GM19324 (cell line): Measurements from ENCODE around the gene ACVRL1.
"Not testable (repeated sequence)": the region's sequence is repeated elsewhere in the genome, so short reads cannot be mapped to it uniquely, and the experiment has no call there.

Experiments
- ATAC-seq: cut with Tn5 transposase; IDR thresholded peaks from one replicate; pipeline ENCODE4 v1.9.1; 2021; ENCODE audit warnings: mild to moderate bottlenecking, moderate library complexity; ENCODE audit not compliant: unreplicated experiment, low FRiP score

Gene ACVRL1

DNA sequence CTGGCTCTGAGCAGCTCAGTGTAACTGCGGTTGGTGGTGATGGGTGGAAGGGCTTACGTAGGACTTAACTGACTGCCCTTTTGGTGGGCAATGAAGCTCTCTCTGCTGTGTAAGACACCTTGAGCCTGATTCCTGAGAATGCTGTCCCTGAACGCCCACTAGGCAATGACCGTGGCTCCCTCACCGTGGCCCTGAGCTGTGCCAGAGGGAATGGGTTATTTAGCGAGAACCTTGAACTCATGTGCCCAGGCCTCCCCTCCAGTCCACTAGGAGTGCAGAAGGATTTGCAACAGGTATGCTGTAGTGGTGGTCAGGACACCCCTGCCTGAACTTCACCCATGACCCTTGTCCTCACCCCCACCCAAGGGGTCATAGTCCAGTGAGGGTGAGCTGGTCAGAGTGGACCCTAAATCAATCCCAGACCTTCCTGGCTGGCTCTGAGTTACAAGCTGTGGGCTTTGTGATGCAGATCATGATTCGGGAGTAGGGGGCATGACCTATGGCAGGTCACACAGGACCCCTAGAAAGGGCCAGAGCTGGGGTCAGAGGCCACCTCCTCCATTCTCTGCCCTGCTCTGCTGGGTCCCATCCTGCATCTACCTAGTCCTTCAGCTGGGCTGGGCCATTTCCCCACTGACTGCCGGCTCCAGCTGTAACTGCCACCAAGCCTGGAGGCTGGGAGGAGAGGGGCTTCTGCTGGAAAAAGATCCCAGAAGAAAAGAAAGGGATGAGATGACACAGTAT, 33.9 kb upstream of the ACVRL1 start:
- no peak for ATAC-seq

DNA sequence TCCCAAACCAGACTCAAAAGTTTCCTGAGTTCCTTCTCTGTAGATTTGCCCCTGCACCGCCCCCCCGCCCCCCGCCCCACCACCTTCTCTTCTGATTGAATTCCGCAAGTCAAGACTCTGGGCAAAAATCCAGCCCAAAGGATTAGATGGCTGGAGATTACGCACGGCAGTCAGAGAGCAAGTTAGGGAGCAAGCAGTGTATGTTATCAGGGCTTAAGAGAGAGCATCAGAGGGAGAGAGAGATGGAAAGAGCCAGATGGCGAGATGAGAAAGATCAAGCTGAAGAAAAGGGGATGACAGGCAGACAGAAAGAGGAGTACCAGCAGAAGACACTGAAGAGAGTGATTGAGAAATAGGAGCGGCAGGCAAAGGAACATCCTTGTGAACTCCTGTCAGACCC, 33.3 kb upstream of the ACVRL1 start:
- ATAC-seq = no peak

- no peak for ATAC-seq
Observed at GRCh38 chr12:51874486-51874885, 32.8 kb upstream of the ACVRL1 start.

DNA sequence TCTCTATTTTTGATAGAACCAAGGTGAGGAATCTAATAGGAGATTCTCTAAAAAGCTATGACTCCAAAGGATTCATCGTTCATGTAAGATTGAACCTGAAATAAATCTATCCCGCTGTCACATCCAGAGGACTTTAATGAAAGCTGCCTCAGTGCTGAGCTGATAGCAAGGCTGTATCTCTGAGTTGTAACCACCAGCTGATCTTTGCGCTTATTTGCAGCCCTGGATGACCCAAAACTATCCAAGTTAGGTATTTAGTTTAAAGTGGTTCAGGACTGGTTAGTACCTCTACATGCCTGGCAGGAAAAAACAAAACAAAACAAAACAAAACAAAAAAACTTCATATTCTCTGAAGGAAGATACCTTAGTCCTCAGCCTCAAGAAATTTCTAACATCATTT, 28.2 kb upstream of the ACVRL1 start:
- no peak for ATAC-seq

DNA sequence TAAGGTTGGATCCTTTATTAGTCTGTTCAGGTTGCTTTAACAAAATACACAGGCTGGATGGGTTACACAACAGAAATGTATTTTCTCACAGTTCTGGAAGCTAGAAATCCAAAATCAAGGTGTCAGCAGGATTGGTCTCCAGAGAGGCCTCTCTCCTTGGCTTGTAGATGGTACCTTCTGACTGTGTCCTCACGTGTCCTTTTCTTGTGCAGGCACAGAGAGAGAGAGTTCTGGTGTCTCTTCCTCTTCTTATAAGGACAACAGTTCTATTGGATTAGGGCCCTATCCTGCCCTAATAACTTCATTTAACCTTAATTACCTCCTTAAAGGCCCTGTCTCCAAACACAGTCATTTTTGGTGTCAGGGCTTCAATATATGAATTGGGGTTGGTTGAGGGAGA, 24.0 kb upstream of the ACVRL1 start:
- ATAC-seq = no peak

DNA sequence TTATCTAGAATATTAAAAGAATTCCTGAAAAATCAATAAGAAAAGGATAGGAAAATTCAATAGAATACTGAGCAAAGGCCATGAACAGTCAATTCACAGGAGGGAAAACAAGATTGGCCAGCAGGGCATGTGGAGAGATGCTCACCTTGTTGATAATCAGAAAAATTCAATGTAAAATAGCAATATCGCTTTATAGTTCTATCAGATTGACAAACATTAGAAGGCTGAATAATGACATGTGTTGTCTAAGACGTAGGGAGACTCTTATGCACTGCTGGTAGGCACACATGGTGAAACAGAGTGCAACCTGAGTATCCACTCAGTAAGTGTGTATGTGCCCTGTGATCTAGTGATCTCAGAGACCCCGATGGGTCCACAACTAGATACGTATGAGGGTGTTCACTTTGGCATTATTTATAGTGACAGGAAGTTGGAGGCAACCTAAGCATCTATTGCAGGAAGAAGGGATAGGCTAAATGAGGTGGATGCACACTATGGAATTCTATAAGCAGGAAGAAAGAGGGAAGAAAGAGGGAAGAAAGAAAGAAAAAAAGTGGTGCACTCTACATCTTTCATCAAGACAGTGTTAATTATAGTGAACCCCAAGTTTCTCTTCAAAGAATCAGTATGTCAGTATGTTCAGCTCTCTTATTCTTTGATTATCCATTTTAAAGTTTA, 23.2 kb upstream of the ACVRL1 start:
- no peak for ATAC-seq

DNA sequence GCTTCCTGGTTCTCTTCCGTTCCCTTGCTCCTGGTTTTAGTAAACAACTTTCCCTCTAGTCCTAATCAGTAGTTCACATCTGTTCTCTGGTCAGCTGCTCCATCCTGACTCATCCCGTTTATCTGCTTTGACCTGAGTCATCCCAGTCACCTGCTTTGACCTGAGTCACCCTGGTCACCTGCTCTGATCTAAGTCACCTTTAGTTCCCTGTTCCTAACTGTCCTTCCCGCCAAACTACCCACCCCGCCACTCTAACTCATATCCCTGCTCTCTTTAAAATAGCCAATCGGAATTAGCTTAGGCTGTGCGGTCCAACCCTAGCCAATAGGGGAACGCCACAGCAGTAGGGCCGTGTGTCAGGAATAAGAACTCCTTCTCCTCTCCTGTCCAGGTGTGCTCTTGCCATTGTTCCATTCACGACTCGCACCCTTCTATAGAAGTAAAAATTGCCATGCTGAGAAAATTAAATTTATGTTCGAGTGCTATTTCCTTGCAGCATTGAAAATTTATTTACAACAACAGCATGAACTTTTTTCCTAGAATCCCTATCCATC, 22.6 kb upstream of the ACVRL1 start:
- ATAC-seq = no peak

- not testable (repeated sequence) for ATAC-seq
Observed at GRCh38 chr12:51885294-51886020, 21.8 kb upstream of the ACVRL1 start.

DNA sequence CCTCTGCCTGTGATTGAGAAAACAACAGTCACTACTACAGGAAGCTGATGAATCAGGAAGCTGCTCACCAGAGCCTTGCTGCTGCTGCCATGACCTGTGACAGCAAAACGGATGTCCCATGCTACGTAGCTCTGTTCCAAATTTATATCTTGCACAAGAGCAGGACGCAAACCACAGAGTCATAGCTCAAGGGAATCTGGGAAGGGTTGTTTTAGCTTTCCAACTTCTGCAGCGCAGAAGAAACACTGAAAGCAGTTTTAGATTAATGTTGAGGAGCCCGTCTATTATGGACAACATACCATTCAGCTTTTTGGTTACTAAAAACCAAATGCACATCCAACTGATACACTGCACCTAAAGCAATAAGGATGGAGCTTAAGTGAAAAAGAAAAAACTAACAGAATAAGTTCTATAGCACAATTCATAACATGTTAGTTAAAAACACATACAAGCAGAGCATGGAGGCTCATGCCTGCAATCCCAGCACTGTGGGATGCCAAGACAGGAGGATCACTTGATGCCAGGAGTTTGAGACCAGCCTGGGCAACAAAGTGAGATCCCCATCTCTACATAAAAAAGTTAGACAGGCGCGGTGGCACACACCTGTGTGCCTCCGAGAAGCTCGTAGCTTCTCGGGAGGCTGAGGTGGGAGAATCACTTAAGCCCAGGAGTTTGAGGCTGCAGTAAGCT, 21.1 kb upstream of the ACVRL1 start:
- no peak for ATAC-seq

DNA sequence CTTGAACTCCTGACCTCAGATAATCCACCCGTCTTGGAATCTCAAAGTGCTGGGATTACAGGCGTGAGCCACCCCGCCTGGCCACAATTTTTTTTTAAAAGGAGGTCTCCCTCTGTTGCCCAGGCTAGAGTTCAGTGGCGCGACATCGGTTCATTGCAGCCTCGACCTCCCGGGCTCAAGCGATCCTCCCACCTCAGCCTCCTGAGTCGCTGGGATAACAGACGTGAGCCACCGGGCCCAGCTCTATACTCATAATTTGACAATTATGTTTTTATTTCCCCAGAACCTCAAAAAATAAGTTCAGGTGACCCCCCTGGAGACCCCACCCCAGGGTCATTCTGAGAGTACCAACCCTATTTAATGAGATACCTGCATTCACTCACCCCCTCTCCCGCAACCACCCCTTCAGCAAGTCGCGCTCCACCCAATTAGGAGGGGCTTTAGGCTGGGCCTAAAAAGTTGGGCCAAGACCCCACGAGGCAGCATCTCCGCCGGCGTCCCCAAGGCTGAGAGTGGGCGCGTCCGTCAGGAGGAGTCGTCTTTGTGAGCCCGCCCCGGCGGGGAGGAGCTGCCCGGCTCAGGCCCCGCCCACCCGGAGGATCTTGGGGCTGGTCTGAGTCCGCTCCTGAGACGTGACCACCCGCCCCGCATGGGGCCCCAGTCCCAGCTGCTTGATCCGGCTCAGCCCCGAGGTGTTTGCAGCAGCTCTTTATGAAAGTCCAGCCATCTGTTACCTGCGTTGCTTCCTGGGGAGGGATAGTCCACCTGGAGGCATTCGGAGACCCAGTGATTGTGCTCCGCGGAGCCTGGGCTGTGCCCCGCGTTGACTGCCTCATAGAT, 19.6 kb upstream of the ACVRL1 start, which contains the start of gene ANKRD33:
ANKRD33 (plus strand) TSS at position 628 of the 840 bp plus-strand sequence; CDS start at position 712, 84 bp downstream.
- no peak for ATAC-seq

DNA sequence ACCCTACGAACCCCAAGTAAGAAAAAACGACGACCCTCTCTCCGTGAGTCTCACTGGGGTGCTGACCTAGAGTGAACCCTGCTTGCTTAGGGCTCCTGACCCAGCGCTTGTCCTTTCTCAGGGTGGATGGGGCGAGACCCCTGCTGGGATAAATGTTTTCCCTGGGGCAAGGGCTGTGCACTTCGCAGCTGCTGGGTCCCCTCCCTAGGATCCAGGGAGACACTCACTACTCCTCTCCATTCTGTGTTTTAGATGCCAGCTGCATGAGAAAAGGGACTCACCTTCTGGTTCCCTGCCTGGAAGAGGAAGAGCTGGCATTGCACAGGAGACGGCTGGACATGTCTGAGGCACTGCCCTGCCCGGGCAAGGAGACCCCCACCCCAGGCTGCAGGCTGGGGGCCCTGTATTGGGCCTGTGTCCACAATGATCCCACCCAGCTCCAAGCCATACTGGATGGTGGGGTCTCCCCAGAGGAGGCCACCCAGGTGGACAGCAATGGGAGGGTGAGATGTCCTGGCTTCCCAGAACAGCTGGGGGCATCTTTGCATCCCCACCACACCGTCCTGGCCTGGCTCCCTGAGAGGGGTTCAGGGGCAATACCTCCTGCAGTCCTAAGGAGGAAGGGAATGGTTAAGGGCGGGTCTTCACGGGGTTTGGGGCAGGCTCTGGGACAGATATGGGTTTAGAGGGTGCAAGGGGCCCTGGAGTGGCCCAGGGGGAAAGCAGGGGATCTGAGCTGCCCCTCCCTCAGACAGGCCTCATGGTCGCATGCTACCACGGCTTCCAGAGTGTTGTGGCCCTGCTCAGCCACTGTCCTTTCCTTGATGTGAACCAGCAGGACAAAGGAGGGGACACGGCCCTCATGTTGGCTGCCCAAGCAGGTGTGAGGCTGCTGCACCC, 18.7 kb upstream of the ACVRL1 start:
- no peak for ATAC-seq

DNA sequence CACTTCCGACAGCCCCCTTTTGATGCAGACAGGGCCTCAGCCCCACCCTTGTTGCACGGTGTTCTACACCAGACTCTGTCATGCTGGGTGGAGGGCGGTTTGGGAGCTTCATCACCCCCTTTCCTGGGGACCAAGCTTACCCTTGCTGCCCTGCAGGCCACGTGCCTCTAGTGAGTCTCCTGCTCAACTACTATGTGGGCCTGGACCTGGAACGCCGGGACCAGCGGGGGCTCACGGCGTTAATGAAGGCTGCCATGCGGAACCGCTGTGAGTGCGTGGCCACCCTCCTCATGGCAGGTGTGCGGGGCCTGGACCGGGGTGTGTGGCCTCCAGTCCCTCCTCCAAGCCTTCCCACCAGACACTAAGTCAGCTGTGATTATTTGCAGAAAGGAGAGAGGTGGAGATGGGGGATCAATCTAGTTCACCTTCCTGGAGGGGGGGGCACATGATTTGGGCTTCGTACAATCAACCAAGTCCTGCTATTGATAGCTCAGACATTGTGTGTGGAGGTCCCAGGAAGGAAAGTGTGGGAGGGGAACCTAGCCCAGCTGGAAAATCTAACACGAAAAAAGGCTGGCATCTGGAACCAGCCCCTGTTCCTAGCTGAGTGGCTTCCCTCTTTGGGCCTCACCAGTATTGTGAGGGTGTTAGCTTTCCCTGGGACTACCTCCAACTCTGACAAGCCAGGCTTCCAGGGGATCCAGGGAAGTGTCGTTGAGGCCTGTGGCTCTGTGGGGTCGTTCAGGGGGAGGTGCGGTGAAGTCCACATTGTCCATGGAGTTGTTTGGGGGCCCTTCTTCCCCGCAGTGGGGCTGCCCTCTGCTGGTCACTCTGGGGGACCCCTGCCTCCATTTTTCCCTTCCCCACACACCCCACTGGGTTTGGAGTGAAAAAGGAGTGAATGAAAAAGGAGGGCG, 17.8 kb upstream of the ACVRL1 start:
- no peak for ATAC-seq

- ATAC-seq = no peak
Observed at GRCh38 chr12:51890133-51890464, 17.2 kb upstream of the ACVRL1 start.

GRCh38 chr12:51890511-51891171, 16.7 kb upstream of the ACVRL1 start:
- no peak for ATAC-seq

DNA sequence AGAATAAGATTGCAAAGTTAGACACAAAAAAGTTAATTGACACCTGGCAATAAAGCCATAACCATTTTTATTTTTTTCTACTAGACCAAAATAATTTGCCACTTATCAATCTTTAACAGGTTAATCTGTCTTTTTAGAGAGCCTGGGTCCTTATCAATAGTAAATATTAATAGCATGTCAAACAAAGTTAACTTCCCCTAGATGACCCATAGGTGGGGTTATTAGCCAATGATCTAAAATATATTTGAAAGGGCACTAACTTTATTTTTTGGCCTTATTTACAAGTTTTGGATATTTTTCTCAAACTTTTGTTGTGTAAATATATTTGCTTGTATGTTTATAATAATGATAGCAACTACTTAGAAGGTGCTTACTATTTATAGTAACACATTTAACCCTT, 15.5 kb upstream of the ACVRL1 start:
- ATAC-seq = no peak

GRCh38 chr12:51893786-51894185, 13.5 kb upstream of the ACVRL1 start:
- no peak for ATAC-seq
